ENCODE measurements around the gene TJP1.
"Not testable (repeated sequence)": the region's sequence is repeated elsewhere in the genome, so short reads cannot be mapped to it uniquely, and the experiment has no call there.

Gene TJP1

DNA sequence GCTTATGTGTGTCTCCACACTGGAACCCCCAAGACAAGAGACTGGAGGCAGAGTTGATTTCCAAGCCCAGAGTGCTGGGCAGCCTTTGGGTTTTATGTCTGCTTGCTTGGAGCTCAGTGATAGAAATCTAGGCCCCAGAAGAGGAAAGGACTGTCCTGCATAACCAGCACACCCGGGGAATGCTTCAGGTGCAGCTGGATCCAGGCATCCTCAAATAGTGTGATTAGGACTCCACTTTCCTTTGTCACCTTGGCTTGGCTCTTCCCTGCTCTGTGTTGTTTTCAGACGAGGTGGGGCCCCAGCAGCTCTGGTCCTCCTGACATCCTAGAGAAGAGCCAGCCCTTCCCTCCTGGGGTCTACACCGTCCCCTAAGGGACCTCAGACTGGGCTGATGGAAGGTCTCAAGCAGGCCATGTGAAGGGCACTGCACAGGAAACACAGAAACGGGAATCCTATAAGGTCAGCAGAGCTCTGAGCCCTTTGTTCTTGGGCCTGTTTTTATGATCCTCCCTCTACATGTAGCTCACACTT, 143.7 kb downstream of the TJP1 start:
- no peak for DNase-seq

DNA sequence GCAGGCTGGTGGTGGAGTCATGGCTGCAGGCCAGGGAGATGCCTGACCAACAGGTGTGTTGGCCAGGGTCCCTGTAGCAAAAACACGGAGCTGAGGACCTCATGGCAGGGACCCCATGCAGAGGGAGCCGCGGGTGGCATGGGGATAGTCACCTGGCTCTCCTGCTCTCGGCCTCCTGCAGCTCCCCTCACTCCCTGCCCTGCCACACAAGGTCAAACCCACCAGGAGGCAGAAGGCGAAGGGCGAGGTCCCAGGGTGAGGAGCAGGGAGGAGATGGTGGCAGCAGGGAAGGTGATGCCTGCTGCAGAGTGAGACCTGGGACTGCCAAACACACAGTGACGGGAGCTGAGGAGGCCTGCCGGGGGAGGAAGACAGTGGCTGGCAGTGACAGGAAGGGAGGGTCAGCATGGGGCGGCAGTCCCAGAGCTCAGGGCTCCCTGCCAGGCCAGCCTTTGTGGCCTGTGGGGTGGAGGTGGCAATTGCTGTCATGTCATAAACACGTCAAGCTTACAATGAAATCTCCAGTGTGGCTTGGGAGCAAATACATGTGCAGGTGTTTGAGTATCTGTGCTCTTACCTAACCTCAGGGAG, 144.3 kb downstream of the TJP1 start:
- no peak for DNase-seq

DNA sequence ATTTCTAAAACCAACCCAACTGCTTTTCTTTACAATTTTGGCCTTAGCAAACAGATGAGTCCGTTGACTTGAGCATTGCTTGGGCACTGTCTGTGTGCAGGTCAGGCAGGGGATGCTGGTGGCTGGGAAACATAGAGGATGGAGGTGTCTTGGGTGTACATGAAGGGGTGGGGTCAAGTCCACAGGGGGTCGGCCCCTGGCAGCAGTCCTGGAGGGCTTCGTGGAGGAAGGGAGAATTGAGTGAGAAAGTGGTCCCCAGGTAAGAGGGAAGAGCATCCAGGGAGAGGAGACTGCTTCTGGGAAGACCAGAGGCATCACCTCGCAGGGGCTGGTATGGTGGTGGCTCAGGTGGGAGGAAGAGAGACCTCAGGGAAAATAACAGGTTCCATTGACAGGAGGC, 144.8 kb downstream of the TJP1 start:
- no peak for DNase-seq

DNA sequence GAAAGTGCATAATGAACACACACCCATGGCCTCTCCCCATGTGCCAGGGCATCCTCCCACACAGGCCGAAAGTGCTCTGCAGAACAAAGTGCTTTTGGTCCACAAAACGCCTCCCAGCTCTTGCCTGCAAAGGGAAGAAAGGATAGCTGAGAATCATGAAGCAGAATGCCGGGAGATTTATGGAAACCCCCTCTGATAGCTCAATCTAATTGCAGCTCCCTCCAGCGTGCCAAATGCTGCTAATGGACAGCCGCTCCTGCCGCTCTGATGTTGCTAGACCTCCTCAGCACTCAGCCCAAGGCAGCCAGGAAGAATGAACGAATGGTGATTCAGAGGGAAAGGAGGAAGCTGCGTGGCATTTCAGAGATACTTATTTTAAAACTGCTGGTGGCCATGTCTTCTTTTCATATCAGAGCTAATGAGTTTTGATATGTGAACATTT, 145.3 kb downstream of the TJP1 start:
- DNase-seq = no peak

DNA sequence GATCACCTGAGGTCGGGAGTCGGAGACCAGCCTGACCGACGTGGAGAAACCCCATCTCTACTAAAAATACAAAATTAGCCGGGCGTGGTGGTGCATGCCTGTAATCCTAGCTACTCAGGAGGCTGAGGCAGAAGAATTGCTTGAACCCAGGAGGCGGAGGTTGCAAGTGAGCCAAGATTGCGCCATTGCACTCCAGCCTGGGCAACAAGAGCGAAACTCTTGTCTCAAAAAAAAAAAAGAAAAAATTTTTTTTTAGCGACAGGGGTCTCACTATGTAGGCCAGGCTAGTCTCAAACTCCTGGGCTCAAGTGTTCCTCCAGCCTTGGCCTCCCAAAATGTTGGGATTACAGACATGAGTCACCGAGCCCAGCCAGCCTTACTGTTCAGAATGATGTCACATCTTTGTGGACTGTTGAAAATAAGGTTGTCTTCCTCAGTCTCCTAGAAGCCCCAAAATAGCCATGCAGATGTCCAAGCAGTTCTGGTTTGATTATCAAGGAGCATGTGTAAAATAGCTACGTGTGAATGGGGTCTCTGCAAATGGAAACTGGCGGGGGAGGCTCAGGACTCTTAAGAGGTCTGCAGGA, 145.8 kb downstream of the TJP1 start:
- DNase-seq = not testable (repeated sequence)

DNA sequence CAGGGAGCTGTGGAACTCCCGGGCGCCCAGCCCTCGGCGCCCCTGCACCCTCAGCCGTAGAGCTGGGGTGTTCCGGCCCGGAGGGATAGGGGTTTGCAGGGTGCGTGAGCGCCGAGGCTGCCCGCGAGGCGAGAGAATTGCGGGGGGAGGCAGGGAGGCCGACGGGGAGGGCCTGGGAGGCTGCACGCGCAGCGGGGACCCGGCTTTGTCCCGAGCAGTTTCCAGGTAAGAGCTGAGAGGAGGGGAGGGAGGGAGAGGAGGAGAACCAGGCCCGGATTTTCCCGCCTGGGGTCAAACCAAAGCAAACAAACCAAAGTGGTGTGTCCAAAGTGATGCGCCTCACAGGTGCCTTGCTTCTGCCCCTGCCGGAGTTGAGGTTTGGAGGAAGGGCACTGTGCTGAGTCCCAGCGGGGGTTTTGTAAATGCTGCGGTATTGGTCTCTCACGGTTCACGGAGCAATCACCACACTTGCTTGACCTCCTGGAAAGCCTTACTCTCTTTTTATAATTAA, 146.4 kb downstream of the TJP1 start:
- no peak for DNase-seq

DNA sequence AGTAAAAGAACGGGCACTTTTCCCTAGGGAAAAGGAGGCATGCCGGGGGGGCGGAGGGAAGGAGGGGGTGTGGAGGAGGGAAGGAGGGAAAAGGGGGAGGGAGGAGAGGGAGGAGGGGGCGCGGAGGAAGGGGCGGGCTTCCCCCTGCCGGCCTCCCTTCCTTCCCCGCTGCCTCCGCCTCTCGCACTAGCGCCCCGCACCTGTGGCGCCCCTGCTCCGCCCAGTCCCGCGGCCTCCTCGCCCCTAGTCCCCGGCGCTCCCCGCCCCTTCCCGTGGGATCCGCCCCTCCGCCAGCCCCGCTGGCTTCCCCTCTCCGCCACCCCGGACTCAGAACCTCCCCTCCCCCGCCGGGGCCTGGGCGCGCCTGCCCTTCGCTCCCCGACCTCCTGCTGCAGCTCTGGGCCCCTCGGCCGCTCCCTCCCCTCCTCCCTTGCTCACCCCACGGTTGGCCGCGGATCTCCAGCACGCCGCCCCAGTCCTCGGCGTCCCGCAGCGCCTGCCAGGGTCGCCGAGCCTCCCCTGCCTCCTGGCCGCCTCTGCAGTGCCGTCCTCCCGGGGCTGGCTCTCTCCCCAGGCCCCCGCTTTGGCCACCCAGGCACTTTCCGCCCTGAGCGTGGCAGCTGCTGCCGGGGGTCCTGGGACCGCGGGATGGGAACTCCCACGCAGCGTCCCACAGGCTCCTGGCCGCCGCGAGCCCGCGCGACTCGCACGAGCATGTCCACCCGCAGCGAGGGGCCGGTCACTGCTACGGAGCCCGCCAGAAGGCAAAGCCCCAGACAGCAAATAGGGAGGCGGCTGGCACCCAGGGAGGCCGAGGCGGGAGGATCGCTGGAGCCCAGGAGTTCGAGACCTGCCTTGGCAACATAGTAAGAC, 147.4 kb downstream of the TJP1 start:
- no peak for DNase-seq

DNA sequence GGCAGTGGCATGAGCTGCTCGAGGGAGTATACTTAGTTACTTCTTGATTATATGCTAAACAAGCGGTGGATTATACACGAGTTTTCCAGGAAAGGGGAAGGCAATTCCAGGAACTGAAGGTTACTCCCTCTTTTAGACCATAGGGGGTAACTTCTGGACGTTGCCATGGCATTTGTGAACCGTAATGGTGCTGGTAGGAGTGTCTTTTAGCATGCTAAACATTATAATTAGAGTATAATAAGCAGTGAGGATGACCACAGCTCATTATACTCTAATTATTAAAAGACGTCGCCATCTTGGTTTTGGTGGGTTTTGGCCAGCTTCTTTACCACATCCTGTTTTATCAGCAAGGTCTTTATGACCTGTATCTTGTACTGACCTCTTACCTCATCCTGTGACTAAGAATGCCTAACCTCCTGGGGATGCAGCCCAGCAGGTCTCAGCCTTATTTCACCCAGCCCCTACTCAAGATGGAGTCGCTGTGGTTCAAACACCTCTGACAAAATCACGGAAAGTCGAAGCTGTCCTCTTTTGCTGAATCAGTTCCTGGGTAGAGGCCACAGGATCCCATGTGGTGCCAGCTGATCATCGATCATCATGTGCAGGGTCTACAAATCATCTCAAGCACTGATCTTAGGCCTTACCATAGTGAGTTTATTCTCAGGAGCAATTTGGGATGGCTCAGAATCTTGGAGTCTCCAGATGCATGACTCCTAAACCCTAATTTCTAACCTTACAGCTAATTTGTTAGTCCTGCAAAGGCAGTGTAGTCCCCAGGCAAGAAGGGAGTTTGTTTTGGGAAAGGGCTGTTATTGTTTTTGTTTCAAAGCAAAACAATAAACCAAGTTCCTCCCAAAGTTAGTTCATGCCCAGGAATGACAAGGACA, 149.1 kb downstream of the TJP1 start:
- no peak for DNase-seq

DNA sequence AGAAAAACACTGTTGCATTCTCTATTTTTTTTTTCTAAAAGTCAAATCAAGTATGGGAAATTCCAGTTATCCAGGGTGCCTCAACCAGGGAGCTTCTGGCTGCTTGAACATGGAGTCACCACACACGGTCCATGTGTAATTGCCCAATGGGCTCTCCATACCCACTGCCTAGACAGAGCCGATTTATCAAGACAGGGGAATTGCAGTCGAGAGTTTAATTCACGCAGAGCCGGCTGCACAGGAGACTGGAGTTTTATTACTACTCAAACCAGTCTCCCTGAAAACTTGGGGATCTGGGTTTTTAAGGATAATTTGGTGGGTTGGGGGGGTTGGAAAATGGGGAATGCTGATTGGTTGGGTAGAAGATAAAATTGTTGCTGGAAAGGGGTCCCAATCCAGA, 149.8 kb downstream of the TJP1 start:
- no peak for DNase-seq

DNA sequence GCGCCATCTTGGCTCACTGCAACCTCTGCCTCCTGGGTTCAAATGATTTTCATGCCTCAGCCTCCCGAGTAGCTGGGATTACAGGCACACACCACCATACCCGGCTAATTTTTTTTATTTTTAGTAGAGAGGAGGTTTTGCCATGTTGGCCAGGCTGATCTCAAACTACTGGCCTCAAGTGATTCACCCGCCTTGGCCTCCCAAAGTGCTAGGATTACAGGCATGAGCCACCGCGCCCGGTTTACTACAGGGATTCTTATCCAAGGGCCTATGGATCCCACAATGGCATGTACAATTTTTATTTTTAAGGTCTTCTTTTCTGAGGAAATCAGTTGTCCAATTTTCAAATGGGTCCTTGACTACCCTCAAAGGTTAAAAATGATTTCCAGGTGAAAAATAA, 150.2 kb downstream of the TJP1 start:
- not testable (repeated sequence) for DNase-seq

DNA sequence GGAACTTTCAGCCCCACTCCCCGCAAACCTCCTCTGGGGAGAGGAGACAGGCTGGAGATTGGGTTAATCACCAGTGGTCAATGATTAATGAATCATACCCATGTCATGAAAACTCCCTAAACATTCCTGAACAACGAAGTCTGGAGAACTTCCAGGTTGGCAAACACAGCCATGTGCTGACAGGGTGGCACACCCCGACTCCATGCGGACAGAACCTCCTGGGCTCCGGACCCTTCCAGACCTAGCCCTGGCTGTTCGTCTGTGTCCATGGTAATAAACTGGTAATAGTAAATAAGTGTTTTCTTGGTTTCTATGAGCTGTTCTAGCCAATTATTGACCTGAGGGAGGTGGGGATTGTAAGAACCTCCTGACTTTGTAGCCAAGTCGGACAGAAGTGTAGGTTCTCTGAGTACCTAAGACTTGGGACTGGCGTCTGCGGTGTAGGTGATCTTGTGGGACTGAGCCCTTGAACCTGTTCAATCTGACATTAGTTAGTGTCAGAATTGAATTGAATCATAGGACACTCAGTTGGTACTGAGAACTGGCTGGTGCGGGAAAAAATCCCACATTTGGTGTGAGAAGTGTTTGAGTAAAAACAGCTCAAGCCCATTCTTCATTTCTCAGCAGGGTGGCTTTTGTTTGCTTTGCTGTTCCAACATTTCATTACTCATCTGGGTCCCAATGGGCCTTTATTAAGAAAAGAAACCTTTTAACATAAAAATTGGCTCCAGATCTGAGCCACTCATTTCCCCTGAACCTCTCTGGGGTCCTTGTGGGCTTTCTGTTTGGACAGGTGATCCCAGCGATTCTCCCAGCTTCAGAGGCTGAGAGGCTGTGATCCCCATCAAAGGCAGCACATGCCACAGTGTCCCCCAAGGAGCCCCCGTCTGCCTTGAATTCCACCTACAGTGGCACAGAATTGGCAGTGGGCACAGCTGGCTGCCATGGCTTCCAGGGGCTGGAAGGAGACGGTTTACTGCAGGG, 151.0 kb downstream of the TJP1 start:
- no peak for DNase-seq

DNA sequence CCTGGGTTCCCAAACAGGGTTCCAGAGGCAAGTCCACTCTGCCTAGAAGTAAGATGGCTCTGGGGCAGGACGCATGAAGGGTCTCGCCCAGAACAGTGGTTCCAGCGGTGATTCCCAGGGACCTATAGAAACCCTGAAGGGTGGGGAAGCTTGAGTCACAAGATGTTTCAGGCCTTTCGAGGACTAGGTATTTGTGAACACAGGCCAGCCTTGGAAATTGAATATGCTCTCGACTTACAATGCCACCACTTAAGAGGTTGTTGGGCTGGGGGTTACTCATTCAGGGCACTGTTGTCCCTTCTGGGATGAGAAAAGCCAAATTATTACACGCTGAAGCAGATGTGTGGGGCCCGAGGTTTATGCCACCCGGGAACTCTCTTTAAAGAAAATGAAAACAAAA, 152.0 kb downstream of the TJP1 start:
- no peak for DNase-seq

DNA sequence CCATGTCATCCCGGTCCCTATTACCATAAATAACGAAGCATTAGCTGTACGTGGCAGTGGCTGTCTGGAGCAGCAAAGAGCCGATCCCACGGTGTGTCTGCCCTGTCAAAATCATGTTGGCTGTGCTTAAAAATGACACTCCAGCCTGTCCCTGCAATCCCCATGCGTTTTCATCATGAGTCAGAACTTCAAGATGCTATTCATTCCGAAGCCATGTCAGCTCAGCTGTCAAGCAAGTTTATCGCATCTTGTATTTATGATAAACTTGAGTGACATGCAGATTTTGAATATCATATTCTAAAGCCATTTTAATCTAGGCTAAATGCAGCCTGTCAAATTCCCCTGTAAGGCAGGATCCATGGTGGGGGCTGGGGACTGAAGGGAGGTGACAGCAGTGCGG, 152.4 kb downstream of the TJP1 start:
- no peak for DNase-seq

DNA sequence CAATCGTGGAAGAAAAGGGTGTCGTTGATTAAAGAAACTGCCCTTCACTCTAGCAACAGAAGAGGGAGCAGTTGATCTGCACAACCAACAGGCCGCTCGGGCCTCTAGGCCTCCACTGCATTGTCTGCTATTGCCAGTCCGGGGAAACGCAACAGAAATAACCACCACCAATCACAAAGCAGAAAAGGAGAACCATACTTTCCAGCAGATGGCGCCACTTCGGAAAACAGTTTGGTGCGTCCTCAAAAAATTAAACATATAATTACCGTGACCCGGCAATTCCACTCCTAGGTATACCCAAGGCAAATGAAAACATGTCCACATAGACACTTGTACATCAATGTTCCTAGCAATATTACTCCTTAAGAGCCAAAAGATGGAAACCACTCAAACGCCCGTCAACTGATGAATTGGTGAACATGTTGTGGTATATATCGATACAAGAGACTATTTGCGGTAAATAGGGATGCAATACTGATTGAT, 154.1 kb downstream of the TJP1 start:
- peak; percentile 82 for DNase-seq

DNA sequence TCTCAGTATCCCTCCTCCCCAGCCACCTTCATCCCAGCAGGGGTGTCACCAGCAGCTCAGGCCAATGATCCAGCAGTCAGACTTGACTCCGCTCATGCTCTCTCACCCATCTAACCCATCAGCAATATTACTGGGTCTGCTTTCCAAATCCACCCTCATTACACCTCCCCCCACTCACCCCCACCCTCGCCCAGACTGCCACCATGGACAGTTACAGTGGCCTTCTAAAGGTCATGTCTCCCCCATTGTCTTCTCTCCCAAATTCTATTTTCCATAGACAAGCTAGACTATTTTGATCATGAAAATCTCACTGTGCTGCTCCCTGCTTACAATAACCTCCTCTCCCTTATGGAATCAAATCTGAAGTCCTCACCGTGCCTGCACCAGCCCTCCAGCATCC, 156.0 kb downstream of the TJP1 start:
- DNase-seq = no peak

DNA sequence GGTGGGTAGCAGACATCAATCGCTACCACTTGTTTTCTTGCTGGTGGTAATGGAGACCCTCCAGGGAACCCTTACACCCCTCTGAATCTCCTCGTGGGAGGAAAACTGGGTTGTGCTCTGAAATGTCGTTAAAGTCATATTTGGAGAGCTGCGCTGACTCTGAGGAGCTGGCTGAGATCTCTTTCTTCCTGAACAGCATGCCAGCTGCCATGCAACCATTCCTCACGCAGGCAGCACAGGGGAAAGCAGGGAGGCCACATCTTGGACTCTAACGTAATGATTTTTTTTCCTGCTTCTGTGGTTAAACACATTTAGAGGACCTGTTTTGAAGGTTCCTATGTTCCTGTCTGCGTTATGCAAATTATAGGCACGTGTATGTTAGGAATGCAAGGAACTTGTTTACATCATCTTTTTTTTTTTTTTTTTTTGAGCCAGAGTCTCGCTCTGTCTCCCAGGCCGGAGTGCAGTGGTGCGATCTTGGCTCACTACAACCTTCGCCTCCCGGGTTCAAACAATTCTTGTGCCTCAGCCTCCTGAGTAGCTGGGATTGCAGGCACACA, 156.7 kb downstream of the TJP1 start:
- no peak for DNase-seq

DNA sequence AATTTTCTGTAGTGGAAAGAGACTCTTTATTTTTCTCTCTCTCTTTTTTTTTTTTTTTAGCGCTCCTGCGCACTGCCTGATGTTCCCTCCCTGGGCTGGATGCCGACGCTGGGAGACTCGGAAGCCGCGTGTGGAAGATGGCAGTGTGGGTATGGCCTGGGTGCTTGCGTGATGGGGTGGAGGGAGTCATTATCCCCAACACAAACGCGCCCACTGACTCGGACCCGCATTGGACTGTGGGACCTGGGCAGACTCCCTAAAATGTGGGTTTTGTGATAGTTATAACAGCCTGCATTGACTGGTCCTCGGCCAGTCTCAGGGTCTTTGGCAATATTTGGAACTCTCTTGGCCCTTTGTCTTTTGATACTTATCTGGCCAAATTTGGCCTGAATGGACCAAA, 157.9 kb downstream of the TJP1 start:
- no peak for DNase-seq

DNA sequence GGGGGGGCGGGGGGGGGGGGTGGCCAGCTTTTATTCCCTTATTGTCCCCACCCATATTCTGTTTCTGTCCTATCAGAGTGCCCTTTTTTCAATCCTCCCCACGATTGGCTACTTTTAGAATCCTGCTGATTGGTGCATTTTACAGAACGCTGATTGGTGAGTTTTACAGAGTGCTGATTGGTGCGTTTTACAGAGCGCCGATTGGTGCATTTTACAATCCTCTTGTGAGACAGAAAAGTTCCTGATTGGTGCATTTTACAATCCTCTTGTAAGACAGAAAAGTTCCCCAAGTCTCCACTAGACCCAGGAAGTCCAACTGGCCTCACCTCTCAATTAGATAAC, 164.8 kb downstream of the TJP1 start:
- DNase-seq = not testable (repeated sequence)

DNA sequence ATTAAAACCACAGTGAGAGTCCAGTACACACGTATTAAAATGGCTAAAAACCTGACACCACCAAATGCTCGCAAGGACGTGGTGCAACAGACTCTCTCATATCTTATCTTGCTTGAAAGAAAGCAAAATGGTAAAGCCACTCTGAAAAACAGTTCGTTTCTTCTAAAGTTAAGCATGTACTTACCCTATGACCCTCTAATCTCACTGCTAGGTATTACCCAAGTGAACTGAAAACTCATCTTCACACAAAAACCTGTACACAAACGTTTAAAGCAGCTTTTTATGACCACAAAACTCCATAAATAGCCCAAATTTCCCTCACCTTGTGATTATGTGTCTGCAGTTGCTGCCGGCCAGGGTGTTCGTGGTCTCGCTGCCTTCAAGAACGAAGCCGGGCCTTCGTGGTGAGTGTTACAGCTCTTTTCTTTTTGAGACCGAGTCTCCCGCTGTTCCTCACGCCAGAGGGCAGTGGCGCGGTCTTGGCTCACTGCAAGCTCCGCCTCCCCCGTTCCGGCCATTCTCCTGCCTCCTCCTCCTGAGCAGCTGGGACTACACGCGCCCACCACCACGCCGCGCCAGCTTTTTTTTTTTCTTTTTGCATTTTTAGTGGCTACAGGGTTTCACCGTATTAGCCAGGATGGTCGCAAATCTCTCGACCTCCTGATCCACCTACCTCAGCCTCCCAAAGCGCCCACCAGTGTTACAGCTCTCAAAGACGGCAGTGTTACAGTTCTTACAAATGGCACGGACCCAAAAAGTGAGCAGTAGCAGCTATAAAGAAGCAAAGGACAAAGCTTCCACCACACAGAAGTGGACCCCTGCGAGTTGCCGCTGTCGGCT, 165.4 kb downstream of the TJP1 start:
- DNase-seq = no peak

DNA sequence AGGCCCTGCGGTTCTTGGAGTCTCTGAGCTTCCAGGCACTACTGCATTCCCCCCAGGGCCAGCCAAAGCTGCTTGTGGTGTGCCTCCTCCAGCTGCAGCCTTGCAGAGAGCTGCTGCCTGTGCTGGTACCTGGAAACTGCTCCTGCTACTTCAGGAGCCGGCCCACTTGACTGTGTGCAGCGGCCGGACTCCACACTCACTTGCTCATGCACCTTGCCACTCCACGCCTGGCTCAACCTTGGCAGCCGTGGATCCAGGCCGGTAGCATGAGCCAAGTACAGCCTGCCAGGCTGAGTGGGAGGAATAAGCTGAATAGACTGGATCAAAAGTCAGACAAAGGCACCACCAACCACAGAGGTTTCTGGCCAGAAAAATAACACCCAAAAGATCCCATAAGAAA, 169.7 kb downstream of the TJP1 start:
- DNase-seq = no peak

Measured in NCI-H1048 (cell line).